Fibroblast of peridontal ligament (primary cell): ENCODE data around the gene LY9.

Experiments
- DNase-seq: peaks from one replicate; pipeline ENCODE4 v3.0.0-alpha.2; 2010; ENCODE audit errors: extremely low read depth

Gene LY9

DNA sequence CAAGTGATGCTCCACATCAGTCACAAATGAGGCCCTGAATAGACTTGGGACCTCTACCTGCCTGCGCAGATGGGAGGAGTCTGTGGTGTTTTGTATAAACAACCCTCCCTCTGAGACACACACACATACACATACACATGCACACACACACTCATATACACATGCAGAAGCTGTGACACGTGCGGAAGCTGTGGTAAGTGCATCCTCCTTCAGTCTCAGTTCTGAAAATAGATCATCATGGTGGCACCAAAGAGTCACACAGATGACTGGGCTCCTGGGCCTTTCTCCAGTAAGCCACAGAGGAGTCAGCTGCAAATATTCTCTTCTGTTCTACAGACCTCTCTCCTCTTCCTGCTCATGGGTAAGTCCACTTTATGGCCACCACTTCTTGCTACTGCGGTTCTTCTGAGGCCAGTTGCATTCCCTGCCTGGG lies at the start of gene LY9:
Gene LY9, plus strand, starts transcription at position 224 of the 433 bp plus-strand sequence. Its CDS starts 14 bp downstream, at position 238.
- no peak for DNase-seq

GRCh38 chr1:160746836-160747500 lies 49.0 kb upstream of the LY9 start:
- no peak for DNase-seq

DNA sequence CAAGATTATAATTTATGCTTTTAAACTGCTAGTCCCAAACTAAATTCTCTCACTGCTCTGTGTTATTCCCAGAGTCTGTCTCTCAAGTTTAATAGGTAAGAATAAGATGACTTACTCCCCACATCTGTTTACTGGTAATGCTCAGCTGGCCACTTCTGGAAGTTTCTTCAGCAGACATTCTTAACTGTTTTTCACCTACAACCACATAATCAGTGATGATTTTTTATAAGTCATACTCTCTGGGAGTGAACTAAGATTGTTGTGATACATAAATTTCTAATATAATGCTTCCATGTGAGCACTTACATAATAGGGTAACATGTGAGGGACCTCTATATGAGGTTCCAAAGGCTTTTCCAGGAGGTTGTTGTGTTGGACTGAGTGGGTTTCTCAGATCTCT lies 48.3 kb upstream of the LY9 start:
- DNase-seq: no peak

DNA sequence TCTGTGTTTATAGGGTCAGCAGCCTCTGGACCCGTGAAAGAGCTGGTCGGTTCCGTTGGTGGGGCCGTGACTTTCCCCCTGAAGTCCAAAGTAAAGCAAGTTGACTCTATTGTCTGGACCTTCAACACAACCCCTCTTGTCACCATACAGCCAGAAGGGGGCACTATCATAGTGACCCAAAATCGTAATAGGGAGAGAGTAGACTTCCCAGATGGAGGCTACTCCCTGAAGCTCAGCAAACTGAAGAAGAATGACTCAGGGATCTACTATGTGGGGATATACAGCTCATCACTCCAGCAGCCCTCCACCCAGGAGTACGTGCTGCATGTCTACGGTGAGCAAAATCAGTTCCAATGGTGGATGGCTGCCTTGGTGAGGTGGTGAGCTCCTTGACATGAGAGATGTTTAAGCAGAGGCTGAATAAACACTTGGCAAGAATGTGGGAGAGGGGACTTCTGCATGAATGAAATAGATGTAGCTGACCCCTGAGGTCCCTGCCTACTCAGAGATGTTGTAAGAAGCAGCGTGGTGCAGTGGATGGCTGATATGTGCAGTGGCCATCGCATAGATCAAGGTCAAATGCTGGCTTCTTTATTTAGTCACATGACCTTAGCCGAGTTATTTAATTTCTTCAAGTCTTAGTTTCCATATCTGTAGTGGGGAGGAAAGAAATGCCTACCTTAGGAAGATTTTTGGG lies 47.6 kb upstream of the LY9 start:
- DNase-seq: no peak

DNA sequence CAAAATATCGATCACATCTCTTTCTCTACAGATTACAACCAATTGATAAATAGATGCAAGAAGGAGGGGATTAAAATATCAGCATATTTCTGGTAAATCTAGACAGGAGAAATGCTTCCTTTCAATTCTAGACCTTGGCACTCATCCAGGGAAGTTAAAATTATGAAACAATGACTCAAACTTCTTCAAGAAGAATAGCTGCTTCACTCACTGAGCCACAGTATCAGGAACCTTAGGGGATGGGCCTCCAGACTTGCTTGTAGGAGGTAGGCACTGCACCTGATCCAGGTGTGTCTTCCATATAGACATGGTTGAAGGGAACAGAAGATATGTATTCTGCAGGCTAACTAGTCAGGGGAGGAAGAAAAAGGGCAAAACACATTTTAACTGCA lies 47.1 kb upstream of the LY9 start:
- no peak for DNase-seq

DNA sequence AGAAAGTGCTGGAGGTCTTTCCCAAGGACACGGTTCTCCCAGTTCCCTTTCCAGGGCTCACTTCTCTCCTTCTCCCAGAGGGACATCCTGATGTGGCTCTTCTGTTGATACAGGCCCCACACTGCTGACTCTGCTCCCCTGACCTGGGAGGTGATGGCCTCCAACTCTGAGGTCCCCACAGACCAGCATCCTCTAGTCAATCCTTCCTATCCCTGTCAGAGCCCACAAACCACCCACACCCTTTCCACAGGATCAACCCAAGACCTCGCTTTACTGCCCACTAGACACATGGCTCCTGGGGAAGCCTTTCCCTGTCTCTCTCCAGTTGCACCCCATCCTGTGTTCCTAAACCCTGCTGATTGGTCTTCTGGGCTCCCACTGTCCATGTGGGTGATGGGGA lies 45.4 kb upstream of the LY9 start:
- no peak for DNase-seq

GRCh38 chr1:160752406-160752805 lies 43.6 kb upstream of the LY9 start:
- DNase-seq: no peak

DNA sequence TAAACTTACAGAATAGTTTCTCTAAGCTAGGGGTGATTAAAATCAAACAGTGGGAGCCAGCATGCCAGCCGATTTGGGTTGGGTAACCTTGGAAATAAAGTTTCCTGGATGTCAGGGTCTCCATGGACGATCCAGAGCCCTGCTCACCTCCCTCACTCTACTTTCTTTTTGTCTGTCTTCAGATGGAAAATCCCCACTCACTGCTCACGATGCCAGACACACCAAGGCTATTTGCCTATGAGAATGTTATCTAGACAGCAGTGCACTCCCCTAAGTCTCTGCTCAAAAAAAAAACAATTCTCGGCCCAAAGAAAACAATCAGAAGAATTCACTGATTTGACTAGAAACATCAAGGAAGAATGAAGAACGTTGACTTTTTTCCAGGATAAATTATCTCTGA lies 43.0 kb upstream of the LY9 start:
- no peak for DNase-seq

DNA sequence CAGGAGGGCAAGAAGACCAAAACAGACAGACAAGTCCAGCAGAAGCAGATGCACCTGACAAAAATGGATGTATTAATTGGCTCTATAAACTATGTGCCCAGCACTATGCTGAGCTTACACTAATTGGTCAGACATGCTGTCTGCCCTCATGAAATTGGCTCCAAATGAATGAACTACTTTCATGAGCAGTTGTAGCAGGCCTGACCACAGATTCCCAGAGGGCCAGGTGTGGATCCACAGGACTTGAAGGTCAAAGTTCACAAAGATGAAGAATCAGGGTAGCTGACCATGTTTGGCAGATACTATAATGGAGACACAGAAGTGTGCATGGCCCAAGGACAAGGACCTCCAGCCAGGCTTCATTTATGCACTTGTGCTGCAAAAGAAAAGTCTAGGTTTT lies 42.4 kb upstream of the LY9 start:
- DNase-seq: no peak

DNA sequence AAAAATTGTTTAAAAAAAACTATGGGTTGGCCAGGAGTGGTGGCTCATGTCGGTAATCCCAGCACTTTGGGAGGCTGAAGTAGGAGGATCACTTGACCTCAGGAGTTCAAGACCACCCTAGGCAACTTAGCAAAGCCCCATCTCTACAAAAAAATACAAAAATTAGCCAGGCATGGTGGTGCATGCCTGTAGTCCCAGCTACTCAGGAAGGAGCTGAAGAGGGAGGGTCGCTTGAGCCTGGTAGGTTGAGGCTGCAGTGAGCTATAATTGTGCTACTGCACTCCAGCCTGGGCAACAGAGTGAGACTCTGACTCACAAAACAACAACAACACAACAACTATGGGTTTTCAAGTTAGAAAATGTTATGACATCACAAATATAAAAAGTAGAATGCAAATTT lies 40.5 kb upstream of the LY9 start:
- DNase-seq: no peak

DNA sequence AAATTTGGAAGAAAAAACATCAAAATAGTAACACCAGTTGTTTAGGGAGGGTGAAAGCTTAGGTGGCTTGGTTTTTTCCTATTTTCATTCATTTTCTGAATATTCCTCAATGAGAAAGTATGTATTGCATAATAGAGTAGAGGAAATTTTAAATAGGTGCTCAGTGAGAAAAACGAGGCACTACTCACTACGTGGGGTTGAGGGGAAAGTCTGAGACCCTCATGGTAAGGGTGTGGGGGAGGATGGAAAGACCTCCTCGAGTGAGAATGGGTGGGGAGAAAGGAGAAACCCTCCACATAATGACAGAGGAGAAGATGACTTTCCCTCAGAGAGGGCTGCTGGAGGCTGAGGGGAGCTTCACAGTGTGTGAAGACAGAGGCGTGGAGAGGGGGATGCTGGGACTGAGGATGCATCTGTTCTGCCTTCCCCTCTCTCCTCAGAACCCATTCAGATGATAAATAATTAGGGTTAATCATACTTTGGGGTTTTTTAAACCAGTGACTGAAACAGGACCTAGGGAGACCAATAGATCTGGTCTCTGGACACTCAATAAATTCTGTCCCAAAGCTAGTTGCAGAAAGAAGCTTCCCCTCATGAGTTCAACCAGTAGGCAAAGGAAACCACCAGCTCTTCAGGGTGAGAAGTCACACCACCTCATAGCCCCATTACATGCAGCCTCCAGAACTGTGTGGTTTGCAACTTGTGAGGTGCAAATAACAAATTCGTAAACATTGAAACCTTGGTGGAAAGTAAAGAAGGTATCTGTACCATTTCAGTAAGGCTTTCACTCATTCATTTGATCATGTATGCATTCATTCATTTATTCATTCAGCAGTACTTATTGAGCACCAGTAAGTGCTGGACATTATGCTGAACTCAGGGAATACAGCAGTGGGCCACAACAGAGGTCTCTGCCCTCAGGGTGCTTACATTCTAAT lies 39.8 kb upstream of the LY9 start:
- DNase-seq: no peak

- DNase-seq: no peak
Observed at GRCh38 chr1:160756849-160757201, 39.1 kb upstream of the LY9 start.

DNA sequence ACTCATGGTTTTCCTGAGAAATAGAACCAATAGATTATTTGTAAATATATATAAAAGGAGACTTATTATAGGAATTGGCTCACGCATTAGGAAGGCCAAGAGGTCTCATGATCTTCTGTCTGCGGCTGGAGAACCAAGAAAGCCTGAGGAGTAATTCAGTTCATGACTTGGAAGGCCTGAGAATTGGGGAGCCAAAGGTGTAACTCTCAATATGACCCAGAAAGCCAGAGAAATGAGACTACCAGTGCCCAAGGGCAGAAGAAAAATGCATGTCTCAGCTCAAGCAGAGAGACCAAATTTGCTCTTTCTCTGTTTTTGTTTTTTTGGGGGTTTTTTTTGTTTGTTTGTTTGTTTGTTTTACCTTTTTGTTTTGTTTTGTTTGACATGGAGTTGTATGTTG lies 37.5 kb upstream of the LY9 start:
- no peak for DNase-seq

- DNase-seq: no peak
Observed at GRCh38 chr1:160759740-160760139, 36.2 kb upstream of the LY9 start.

DNA sequence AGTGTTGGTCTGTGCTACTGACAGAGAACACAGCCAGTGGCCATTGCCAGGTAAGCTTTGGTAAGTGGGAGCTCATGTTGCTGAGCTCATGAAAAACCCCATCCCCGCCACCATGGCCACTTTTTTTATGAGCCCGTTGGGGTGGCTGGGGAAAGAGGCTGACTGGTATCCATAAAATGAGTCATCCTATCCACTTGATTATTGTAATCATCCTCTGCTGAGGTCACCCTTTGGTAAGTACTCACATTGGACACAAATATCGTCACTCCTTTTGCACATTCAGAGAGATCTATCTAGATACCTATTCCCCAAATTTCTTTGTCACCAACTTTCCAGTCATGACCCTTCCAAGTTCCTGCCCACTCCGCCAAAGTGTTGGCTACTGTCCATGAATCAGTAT lies 34.9 kb upstream of the LY9 start:
- DNase-seq: no peak

DNA sequence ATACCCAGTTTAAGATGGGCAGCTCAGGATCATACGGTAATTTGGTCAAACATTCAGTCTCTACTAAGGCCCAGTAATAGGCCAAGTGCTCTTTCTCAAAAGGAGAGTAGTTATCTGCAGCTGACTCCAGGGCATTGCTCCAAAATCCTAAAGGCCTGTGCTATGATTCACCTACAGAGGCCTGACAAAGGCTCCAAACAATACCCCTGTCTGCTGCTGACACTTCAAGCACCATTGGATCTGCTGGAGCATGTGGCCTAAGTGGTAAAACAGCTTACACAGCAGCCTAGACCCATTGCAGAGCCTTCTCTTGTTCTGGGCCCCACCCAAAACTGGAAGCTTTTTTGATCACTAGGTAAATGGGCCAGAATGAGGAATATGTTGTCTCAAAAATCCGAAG lies 34.1 kb upstream of the LY9 start:
- DNase-seq: no peak

- no peak for DNase-seq
Observed at GRCh38 chr1:160763993-160764392, 32.0 kb upstream of the LY9 start.

DNA sequence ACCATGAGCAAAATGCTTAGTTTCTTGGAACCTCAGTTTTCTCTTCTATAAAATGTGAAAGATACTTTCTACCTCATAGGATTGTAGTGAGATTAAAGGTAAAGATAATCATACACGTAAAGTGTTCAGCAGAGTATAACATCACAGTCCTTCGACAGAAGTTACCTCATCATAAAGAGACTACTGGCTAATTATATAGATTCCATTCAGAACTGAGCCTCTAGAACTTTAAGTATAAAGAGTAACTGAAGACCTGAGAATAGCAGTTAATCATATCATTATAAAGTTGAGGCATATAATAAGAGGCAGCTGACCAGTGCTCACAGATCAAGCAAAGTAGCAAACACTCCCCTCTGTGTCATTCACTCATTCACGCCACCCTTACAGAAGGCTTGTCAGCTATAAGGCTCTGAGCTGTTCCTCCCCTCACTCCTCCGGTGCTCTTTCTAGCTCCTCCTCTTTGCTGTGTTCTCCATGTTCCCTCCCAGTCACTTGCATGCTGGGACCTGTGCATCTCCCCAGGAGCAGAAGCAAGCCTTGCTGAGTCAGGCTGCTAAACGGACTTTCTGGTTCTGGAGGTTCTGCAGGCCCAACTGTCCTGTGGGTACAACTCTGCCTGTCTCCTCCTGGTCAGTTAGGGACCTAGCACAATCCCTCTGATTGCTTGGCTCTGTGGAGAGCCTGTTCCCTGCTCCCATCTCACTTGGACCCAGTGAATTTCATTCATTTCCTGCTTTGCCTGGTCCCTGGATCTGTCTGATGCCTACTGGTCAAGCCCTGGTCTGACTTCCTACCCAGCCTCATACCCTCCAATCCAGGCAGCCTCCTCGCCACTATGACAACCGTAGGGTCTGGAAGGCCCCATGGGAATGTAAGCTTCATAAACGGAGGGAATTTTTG lies 28.3 kb upstream of the LY9 start:
- no peak for DNase-seq

DNA sequence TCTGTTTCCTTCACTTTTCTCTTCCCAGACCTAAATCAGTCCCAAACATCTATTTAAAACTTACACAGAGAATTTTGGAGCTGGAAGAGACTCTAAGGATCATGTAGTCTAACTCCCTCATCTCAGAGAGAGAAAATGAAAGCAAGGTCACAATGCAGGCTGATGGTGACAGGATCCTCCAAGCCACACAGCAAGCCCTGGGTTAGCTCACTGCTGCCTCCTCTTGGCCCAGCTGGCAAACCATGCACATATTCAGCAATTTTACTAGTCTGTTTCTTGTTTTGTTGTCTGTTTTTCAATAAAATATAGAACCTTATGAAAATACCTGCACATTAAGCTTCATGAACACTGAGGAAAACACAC lies 27.7 kb upstream of the LY9 start:
- DNase-seq: no peak

GRCh38 chr1:160772331-160772730 lies 23.6 kb upstream of the LY9 start:
- DNase-seq: no peak

- DNase-seq: no peak
Observed at GRCh38 chr1:160773093-160773492, 22.9 kb upstream of the LY9 start.
